CD4-positive, alpha-beta memory T cell (primary cell): ENCODE results near the gene CENPN. TPM values are rescaled to one million over a fixed set of nuclear protein-coding genes. Genes with fewer than 3 reads are reported as not detected.

Experiments used
- CTCF ChIA-PET: fragments of 350-600 bp; sonication (Branson Sonifier 250); formaldehyde crosslinking; loops from one replicate; lab custom pipeline; 2021; ENCODE audit warnings: inconsistent platforms; ENCODE audit not compliant: partially characterized antibody; lab: Charles Lee
- POLR2A ChIA-PET: fragments of 350-600 bp; sonication (Branson Sonifier 250); formaldehyde crosslinking; loops from one replicate; lab custom pipeline; 2021; ENCODE audit not compliant: partially characterized antibody; lab: Charles Lee
- DNase-seq, 5 donors: peaks; one replicate each; pipeline versions ENCODE4 v3.0.0 to v3.0.0-alpha.2; 2020 to 2022; ENCODE audit warnings: mixed read lengths in 1 of 5
- H3K27ac ChIP-seq: one replicate; pipeline ENCODE4 v1.7.0; 2013; ENCODE audit warnings: low read depth, low read length
- H3K27me3 ChIP-seq: 2 replicates; pipeline ENCODE4 v1.7.0; 2013; ENCODE audit warnings: mild to moderate bottlenecking, low read length, moderate library complexity; ENCODE audit not compliant: insufficient read depth
- H3K36me3 ChIP-seq: 2 replicates; pipeline ENCODE4 v1.7.0; 2013; ENCODE audit warnings: mild to moderate bottlenecking, low read length, moderate library complexity; ENCODE audit not compliant: insufficient read depth
- H3K4me1 ChIP-seq: 2 replicates; pipeline ENCODE4 v1.7.0; 2013; ENCODE audit warnings: mild to moderate bottlenecking, low read length, moderate library complexity; ENCODE audit not compliant: insufficient read depth
- H3K4me3 ChIP-seq, 2 donors: one replicate each; pipeline ENCODE4 v1.7.0; 2013; ENCODE audit warnings: low read length in 2 of 2, mild to moderate bottlenecking in 1 of 2
- H3K9me3 ChIP-seq, 2 donors: one replicate each; pipeline ENCODE4 v1.7.0; 2013; ENCODE audit warnings: low read length in 2 of 2, control low read depth in 1 of 2; ENCODE audit not compliant: control insufficient read depth in 1 of 2
- H3K27ac Mint-ChIP-seq, 7 donors: one replicate each; pipeline ENCODE4 v1.8.0; 2020 to 2021; ENCODE audit warnings: mixed read lengths in 7 of 7, mild to moderate bottlenecking in 6 of 7, inconsistent platforms in 3 of 7, moderate library complexity in 3 of 7
- H3K27me3 Mint-ChIP-seq, 2 donors: one replicate each; pipeline ENCODE4 v1.8.0; 2020 to 2021; ENCODE audit warnings: mixed read lengths in 2 of 2
- H3K36me3 Mint-ChIP-seq, 2 donors: one replicate each; pipeline ENCODE4 v1.8.0; 2020 to 2021; ENCODE audit warnings: mixed read lengths in 2 of 2, inconsistent platforms in 1 of 2, mild to moderate bottlenecking in 1 of 2
- H3K4me1 Mint-ChIP-seq, 4 donors: one replicate each; pipeline ENCODE4 v1.8.0; 2020 to 2021; ENCODE audit warnings: mixed read lengths in 4 of 4, mild to moderate bottlenecking in 1 of 4
- H3K4me3 Mint-ChIP-seq, 8 donors: one replicate each; pipeline ENCODE4 v1.8.0; 2020 to 2021; ENCODE audit warnings: mixed read lengths in 8 of 8, mild to moderate bottlenecking in 7 of 8, moderate library complexity in 6 of 8, inconsistent platforms in 3 of 8
- H3K9me3 Mint-ChIP-seq, 8 donors: one replicate each; pipeline ENCODE4 v1.8.0; 2020 to 2021; ENCODE audit warnings: mixed read lengths in 8 of 8, mild to moderate bottlenecking in 5 of 8, inconsistent platforms in 3 of 8, moderate library complexity in 1 of 8
- intact Hi-C: fragments of 100-400 bp; cut with micrococcal nuclease; formaldehyde crosslinking; loops from one replicate; pipeline ENCODE4 v1.15.1; 2023
- polyA plus RNA-seq, 2 donors: library from polyadenylated mRNA; unstranded; fragments of 300-500 nt; fragmentation: Illumina TruSeq; gene quantifications; one replicate each; pipeline ENCODE4 v1.2.3, GENCODE V29; 2021
- total RNA-seq, 2 experiments: library from RNA; stranded (reverse); gene quantifications; one replicate each; pipeline ENCODE4 v1.2.3, GENCODE V29; 2021

The CENPN gene
- total RNA-seq: 1 to 10 TPM; 3.4 to 4.0 TPM
- 1 to 10 TPM; 2.9 to 3.9 TPM for polyA plus RNA-seq

GRCh38 chr16:81006813-81007695 lies at the start of gene CENPN, which contains the start of gene CMC2:
Gene CENPN, plus strand, starts transcription at chr16:81007214. Its CDS starts 4,726 bp downstream, at chr16:81011940.
Gene CMC2, minus strand, starts transcription at chr16:81006885. Its CDS starts 9,491 bp downstream, at chr16:80997394.
- H3K4me1 ChIP-seq: peaks cover 47% of the 10 kb centered on the region
- Mint-ChIP-seq H3K27me3 (no peaks in the 10 kb centered on the region), H3K27ac (peak within 1 kb of the TSS; percentile 97 to 100 (median 100)), H3K4me3 (peak within 1 kb of the TSS; percentile 93 to 99 (median 94)), H3K36me3 (peaks cover 0 to 17% of the 10 kb centered on the region in 2 donors), H3K9me3 (peaks cover 0 to 10% (median 0%) of the 10 kb centered on the region in 8 donors), H3K4me1 (peaks cover 28 to 51% (median 40%) of the 10 kb centered on the region in 4 donors)
- peak; percentile 99 to 100 (median 99) for DNase-seq
- H3K27ac ChIP-seq: peak within 1 kb of the TSS; percentile 95
- ChIA-PET CTCF (interaction anchor here (1.0 to 5.0 kb wide), 5 partner anchors 12 to 723 kb away, joined by 3 to 41 read pairs (median 10); partner anchors contain the start of genes ATMIN and C16orf46), POLR2A (interaction anchor here (0.7 to 6.0 kb wide), 15 partner anchors 10 to 1408 kb away, joined by 3 to 66 read pairs (median 5); partner anchors contain the start of genes ATMIN, C16orf46 and GAN)
- intact Hi-C loops: loop anchor here (1.0 to 10.0 kb wide), 10 partner anchors 10 to 1722 kb away; partner anchors contain the start of genes ATMIN, C16orf46, CDYL2 and DYNLRB2
- H3K9me3 ChIP-seq: no peaks in the 10 kb centered on the region
- no peaks in the 10 kb centered on the region for H3K27me3 ChIP-seq
- peak within 1 kb of the TSS; percentile 85 to 86 for H3K4me3 ChIP-seq
- H3K36me3 ChIP-seq: no peaks in the 10 kb centered on the region

GRCh38 chr16:80958284-80958683 lies 48.7 kb upstream of the CENPN start:
- H3K27ac Mint-ChIP-seq: no peak overlapping the region
- POLR2A ChIA-PET: no interaction called here
- DNase-seq: no peak
- H3K4me1 Mint-ChIP-seq: no peaks in the 10 kb centered on the region
- peaks cover 38 to 44% of the 10 kb centered on the region in 2 donors for H3K36me3 Mint-ChIP-seq
- H3K27me3 Mint-ChIP-seq: peaks cover 0 to 2% of the 10 kb centered on the region in 2 donors
- intact Hi-C loops: no loop called here
- CTCF ChIA-PET: interaction anchor here (1.6 kb wide), 1 partner anchor 9 kb away, joined by 5 read pairs; no protein-coding TSS in a partner anchor
- H3K4me3 ChIP-seq: no peak overlapping the region
- H3K9me3 Mint-ChIP-seq: peaks cover 10 to 74% (median 57%) of the 10 kb centered on the region in 8 donors
- no peak overlapping the region for H3K27ac ChIP-seq
- no peaks in the 10 kb centered on the region for H3K4me1 ChIP-seq
- H3K4me3 Mint-ChIP-seq: no peak overlapping the region
- peaks cover 7 to 11% of the 10 kb centered on the region in 2 donors for H3K9me3 ChIP-seq
- no peaks in the 10 kb centered on the region for H3K27me3 ChIP-seq
- no peaks in the 10 kb centered on the region for H3K36me3 ChIP-seq

GRCh38 chr16:80962879-80963278 lies 44.1 kb upstream of the CENPN start:
- peaks cover 20 to 22% of the 10 kb centered on the region in 2 donors for H3K36me3 Mint-ChIP-seq
- H3K27me3 Mint-ChIP-seq: peaks cover 0 to 2% of the 10 kb centered on the region in 2 donors
- H3K4me3 Mint-ChIP-seq: no peak overlapping the region
- ChIA-PET POLR2A (no interaction called here), CTCF (no interaction called here)
- Histone ChIP-seq H3K36me3 (no peaks in the 10 kb centered on the region), H3K4me3 (no peak overlapping the region), H3K4me1 (no peaks in the 10 kb centered on the region), H3K27me3 (no peaks in the 10 kb centered on the region), H3K9me3 (peaks cover 3 to 11% of the 10 kb centered on the region in 2 donors), H3K27ac (no peak overlapping the region)
- peaks cover 0 to 10% (median 6%) of the 10 kb centered on the region in 4 donors for H3K4me1 Mint-ChIP-seq
- intact Hi-C loops: no loop called here
- DNase-seq: no peak
- H3K9me3 Mint-ChIP-seq: peaks cover 5 to 39% (median 33%) of the 10 kb centered on the region in 8 donors
- no peak overlapping the region for H3K27ac Mint-ChIP-seq

GRCh38 chr16:80964351-80964750 lies 42.7 kb upstream of the CENPN start:
- no peak for DNase-seq
- intact Hi-C loops: no loop called here
- H3K27me3 Mint-ChIP-seq: peaks cover 0 to 2% of the 10 kb centered on the region in 2 donors
- Histone ChIP-seq H3K27ac (no peak overlapping the region), H3K36me3 (no peaks in the 10 kb centered on the region), H3K4me3 (no peak overlapping the region), H3K27me3 (no peaks in the 10 kb centered on the region), H3K9me3 (no peaks in the 10 kb centered on the region), H3K4me1 (no peaks in the 10 kb centered on the region)
- H3K9me3 Mint-ChIP-seq: peaks cover 3 to 25% (median 19%) of the 10 kb centered on the region in 8 donors
- ChIA-PET POLR2A (no interaction called here), CTCF (no interaction called here)
- H3K4me3 Mint-ChIP-seq: peak overlapping the region in 2 of 8 donors; percentile 23 to 53
- no peak overlapping the region for H3K27ac Mint-ChIP-seq
- H3K36me3 Mint-ChIP-seq: peaks cover 10 to 24% of the 10 kb centered on the region in 2 donors
- peaks cover 0 to 10% (median 6%) of the 10 kb centered on the region in 4 donors for H3K4me1 Mint-ChIP-seq

GRCh38 chr16:80966617-80967016 lies 40.4 kb upstream of the CENPN start:
- no peak overlapping the region for H3K27ac Mint-ChIP-seq
- H3K9me3 Mint-ChIP-seq: peaks cover 0 to 4% (median under 1%) of the 10 kb centered on the region in 8 donors
- CTCF ChIA-PET: interaction anchor here (1.5 kb wide), 1 partner anchor 38 kb away, joined by 3 read pairs; no protein-coding TSS in a partner anchor

GRCh38 chr16:80968386-80969113 lies 38.5 kb upstream of the CENPN start:
- peaks cover 7 to 25% of the 10 kb centered on the region in 2 donors for H3K36me3 Mint-ChIP-seq
- no peak overlapping the region for H3K4me3 Mint-ChIP-seq
- no peak overlapping the region for H3K4me3 ChIP-seq
- peaks cover 0 to 10% (median 6%) of the 10 kb centered on the region in 4 donors for H3K4me1 Mint-ChIP-seq
- no peaks in the 10 kb centered on the region for H3K27me3 ChIP-seq
- no peaks in the 10 kb centered on the region for H3K27me3 Mint-ChIP-seq
- no peak overlapping the region for H3K27ac Mint-ChIP-seq
- POLR2A ChIA-PET: no interaction called here
- H3K9me3 ChIP-seq: no peaks in the 10 kb centered on the region
- peaks cover 0 to 3% (median 0%) of the 10 kb centered on the region in 8 donors for H3K9me3 Mint-ChIP-seq
- CTCF ChIA-PET: interaction anchor here (1.3 kb wide), 1 partner anchor 10 kb away, joined by 5 read pairs; no protein-coding TSS in a partner anchor
- no peaks in the 10 kb centered on the region for H3K4me1 ChIP-seq
- no peak overlapping the region for H3K27ac ChIP-seq
- H3K36me3 ChIP-seq: no peaks in the 10 kb centered on the region
- DNase-seq: no peak
- intact Hi-C loops: no loop called here

More at GRCh38 chr16:80966617-80967016, 40.4 kb upstream of the CENPN start:
- no peaks in the 10 kb centered on the region for H3K27me3 Mint-ChIP-seq
- no peak overlapping the region for H3K4me3 Mint-ChIP-seq
- no peak for DNase-seq
- POLR2A ChIA-PET: no interaction called here
- Histone ChIP-seq H3K36me3 (no peaks in the 10 kb centered on the region), H3K27ac (no peak overlapping the region), H3K4me1 (no peaks in the 10 kb centered on the region), H3K27me3 (no peaks in the 10 kb centered on the region), H3K9me3 (no peaks in the 10 kb centered on the region), H3K4me3 (no peak overlapping the region)
- H3K36me3 Mint-ChIP-seq: peaks cover 7 to 20% of the 10 kb centered on the region in 2 donors
- intact Hi-C loops: no loop called here
- peaks cover 0 to 10% (median 6%) of the 10 kb centered on the region in 4 donors for H3K4me1 Mint-ChIP-seq
